ENCODE measurements around the gene MAP3K6.
A peak's percentile ranks its signal among the peaks of the same experiment; 100 is the strongest.
"Not testable (repeated sequence)": the region's sequence is repeated elsewhere in the genome, so short reads cannot be mapped to it uniquely, and the experiment has no call there.

MAP3K6 gene

GRCh38 chr1:27366411-27367159, at the start of gene MAP3K6:
MAP3K6 (minus strand) TSS chr1:27366961; CDS start chr1:27366597, 364 bp downstream.
- DNase-seq: peak; percentile 53 to 68

GRCh38 chr1:27414091-27414490, 47.3 kb upstream of the MAP3K6 start:
- no peak for DNase-seq

GRCh38 chr1:27413004-27413403, 46.2 kb upstream of the MAP3K6 start:
- no peak for DNase-seq

GRCh38 chr1:27412502-27412901, 45.7 kb upstream of the MAP3K6 start:
- DNase-seq: no peak

- no peak for DNase-seq
Observed at GRCh38 chr1:27410709-27411108, 43.9 kb upstream of the MAP3K6 start.

- DNase-seq: no peak
Observed at GRCh38 chr1:27409669-27410068, 42.9 kb upstream of the MAP3K6 start.

GRCh38 chr1:27408151-27408550, 41.4 kb upstream of the MAP3K6 start:
- no peak for DNase-seq

- DNase-seq: not testable (repeated sequence)
Observed at GRCh38 chr1:27406791-27407190, 40.0 kb upstream of the MAP3K6 start.

GRCh38 chr1:27406362-27406680, 39.6 kb upstream of the MAP3K6 start:
- no peak for DNase-seq

GRCh38 chr1:27405598-27406361, 39.0 kb upstream of the MAP3K6 start:
- DNase-seq: not testable (repeated sequence)

GRCh38 chr1:27405074-27405473, 38.3 kb upstream of the MAP3K6 start:
- no peak for DNase-seq

GRCh38 chr1:27403931-27404330, 37.2 kb upstream of the MAP3K6 start:
- DNase-seq: no peak

GRCh38 chr1:27403065-27403726, 36.4 kb upstream of the MAP3K6 start:
- DNase-seq: no peak

- DNase-seq: no peak
Observed at GRCh38 chr1:27402349-27402754, 35.6 kb upstream of the MAP3K6 start.

- no peak for DNase-seq
Observed at GRCh38 chr1:27400963-27401341, 34.2 kb upstream of the MAP3K6 start.

- no peak for DNase-seq
Observed at GRCh38 chr1:27400082-27400962, 33.6 kb upstream of the MAP3K6 start.

- DNase-seq: no peak
Observed at GRCh38 chr1:27399251-27400025, 32.7 kb upstream of the MAP3K6 start.

- DNase-seq: no peak
Observed at GRCh38 chr1:27398405-27399149, 31.8 kb upstream of the MAP3K6 start.

- no peak for DNase-seq
Observed at GRCh38 chr1:27397749-27398148, 31.0 kb upstream of the MAP3K6 start.

- DNase-seq: no peak
Observed at GRCh38 chr1:27397110-27397509, 30.3 kb upstream of the MAP3K6 start.
